ENCODE measurements around the gene AQR. TPM values are rescaled to one million over a fixed set of nuclear protein-coding genes. Genes with fewer than 3 reads are reported as not detected.

Gene AQR
- total RNA-seq, 4 donors from 2014 or later = 23.3 to 31.7 (median 27.2) TPM

DNA sequence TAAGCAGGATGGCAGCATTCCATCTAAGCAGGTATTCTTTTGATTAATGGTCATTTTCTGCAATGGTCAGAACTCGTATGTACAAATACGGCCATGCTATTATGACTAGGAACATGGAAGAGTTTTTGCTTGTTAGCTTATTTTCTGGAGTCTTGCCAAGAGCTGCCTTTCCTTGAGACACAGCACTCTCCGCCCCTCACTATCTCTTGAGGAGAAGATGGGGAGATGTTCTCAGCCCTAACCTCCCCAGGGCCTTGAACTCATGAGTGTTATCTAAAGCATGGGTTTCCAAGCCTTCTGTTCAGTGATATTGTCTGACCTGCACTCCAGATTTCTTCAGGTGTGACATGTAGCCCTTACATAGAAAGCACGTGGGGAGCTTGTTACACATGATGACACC, 108.3 kb downstream of the AQR start:
- TF ChIP-seq, protein P1, sequence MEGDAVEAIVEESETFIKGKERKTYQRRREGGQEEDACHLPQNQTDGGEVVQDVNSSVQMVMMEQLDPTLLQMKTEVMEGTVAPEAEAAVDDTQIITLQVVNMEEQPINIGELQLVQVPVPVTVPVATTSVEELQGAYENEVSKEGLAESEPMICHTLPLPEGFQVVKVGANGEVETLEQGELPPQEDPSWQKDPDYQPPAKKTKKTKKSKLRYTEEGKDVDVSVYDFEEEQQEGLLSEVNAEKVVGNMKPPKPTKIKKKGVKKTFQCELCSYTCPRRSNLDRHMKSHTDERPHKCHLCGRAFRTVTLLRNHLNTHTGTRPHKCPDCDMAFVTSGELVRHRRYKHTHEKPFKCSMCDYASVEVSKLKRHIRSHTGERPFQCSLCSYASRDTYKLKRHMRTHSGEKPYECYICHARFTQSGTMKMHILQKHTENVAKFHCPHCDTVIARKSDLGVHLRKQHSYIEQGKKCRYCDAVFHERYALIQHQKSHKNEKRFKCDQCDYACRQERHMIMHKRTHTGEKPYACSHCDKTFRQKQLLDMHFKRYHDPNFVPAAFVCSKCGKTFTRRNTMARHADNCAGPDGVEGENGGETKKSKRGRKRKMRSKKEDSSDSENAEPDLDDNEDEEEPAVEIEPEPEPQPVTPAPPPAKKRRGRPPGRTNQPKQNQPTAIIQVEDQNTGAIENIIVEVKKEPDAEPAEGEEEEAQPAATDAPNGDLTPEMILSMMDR (IDR thresholded peaks at IDR 0.05) = no peak
- ATAC-seq (ENCODE audit: low FRiP score) = no peak
- no peak for DNase-seq (ENCODE audit: low spot score)

DNA sequence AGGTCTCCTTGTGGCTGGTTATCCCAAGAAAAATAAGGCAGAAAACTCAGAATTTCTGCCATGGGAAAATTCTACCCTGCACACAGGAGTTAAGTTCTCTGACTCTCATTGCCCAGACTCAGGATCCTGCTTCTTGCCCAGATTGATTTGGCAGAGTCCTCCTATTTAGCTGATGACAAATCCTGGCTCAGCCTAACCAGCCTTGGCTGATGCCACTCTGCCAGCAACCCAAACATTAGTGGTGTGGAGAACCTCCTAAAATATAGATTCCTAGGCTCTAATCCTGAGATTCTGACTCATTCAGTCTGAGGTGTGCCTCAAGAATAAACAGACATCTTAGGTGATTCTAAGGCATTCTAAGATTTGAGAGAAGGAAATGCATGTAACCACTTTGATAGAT, 113.6 kb downstream of the AQR start:
- TF ChIP-seq, protein P1 (IDR thresholded peaks at IDR 0.05) = no peak
- DNase-seq (ENCODE audit: low spot score) (no peak), ATAC-seq (ENCODE audit: low FRiP score) (no peak)

DNA sequence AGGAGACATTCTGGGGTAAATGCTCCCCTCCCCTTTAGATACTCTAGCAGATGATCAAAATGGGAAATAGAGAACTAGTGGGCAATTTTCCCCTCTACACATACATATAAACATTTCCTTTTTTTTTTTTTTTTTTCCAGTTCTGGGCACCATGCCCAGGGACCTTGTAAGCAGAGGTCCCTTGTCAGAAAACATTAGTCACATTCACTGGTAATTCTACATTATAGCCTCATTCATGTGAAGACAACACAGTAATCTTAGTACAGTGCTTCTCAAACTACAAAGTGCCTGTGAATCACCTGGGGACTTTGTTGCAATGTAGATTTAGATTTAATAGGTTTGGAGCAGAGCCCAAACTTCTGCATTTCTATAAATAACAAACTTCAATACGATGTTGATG, 114.1 kb downstream of the AQR start:
- ATAC-seq (ENCODE audit: low FRiP score) = no peak
- TF ChIP-seq, protein P1 (IDR thresholded peaks at IDR 0.05) = no peak
- no peak for DNase-seq (ENCODE audit: low spot score)

DNA sequence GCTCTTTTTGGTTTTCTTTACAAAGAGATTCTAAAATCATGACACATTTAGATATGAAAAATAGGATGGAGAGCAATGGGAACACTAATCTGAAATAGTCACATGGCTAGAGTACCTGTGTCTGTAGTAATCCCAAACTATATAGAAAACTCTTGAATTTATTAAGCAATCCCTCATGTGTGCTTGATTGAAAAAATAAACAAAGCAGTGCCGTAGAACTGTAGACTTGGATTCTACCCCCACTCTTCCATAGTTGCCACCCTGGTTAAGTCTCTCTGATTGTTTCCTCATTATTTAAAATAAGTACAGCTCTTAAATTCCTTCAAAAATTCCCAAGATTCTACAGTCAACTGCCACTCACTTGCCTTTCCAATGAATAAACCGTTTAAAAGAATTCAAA, 115.3 kb downstream of the AQR start:
- TF ChIP-seq, protein P1 (IDR thresholded peaks at IDR 0.05) = no peak
- no peak for DNase-seq (ENCODE audit: low spot score)

DNA sequence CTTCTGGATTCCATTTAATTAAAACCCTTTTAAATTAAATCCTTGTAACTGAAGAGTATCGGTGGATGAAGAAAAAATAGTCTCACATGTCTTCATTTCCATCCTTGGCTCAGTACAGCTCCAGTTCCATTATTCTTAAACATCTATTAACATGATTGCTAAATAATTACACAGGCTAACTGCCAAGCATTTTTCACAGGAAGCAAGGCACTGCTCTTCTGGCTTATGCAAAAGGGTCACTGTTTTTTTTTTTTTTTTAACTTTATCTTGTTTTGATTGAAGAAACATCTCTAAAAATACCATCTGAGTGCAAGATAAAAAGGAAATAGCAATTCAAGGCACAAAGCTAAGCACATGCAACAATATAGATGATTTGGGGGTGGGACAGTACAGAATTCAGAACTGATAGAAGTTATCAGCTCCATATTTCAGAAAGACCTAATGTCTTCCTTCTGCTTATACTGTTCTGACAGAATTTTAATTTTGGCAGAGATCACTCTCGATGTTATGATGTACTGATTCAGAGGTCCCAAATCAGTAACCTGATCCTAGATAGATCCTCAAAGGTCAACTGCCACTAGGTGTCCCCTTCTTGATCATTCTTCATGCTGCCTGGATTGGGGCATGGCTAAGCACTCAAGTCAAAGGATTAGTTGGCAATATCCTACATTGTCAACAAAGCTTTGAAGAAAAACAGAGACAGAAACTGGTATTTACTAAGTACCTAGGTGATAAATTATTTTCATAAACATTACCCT, 116.4 kb downstream of the AQR start:
- ATAC-seq (ENCODE audit: low FRiP score) (no peak), DNase-seq (ENCODE audit: low spot score) (no peak)
- TF ChIP-seq, protein P1 (IDR thresholded peaks at IDR 0.05) = no peak

More for the DNA sequence above, 115.3 kb downstream of the AQR start:
- ATAC-seq (ENCODE audit: low FRiP score) = no peak

DNA sequence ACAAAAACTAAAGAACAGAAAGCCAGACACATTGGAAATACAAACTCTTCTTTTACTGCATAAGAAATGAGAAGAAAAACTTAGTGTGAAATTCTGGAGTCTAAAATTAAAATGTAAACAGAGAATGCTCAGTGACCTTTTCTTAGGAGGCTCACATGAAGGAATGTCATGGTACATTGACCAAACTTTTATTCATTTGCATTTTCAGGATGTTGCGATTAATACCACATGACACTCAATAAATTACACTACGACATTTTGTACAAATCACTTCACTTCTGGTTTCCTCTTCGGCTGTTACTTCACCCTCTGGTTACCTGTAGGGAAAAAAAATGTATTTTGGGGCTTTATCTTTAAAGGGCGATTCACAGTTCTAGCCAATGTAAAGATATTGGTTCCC, 117.8 kb downstream of the AQR start:
- no peak for ATAC-seq (ENCODE audit: low FRiP score)
- DNase-seq (ENCODE audit: low spot score) = no peak
- TF ChIP-seq, protein P1 (IDR thresholded peaks at IDR 0.05) = no peak

DNA sequence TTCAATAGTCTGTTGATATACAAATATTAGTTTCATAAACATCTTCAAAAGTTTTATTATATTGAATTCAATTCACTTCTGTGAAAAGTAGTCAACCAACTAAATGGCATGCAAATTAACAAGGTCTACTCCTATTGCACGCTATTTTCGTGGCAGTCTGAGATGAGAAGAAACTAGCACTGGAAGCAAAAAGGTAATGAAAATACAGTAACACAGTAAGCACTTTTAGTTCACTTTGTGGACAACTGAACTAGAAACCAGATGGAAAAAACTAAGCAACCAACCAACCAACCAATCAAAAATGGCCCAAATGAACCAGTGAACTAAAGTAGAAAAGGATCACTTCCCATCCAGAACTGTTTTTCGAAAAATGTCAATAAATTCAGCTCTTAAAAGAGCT, 118.5 kb downstream of the AQR start:
- ATAC-seq (ENCODE audit: low FRiP score) = no peak
- TF ChIP-seq, protein P1 (IDR thresholded peaks at IDR 0.05) = no peak

More for the DNA sequence above, 118.5 kb downstream of the AQR start:
- DNase-seq (ENCODE audit: low spot score) = no peak
